NB4 (cell line): ENCODE data around the gene MARS2.

Experiments used
- CTCF ChIP-seq: IDR thresholded peaks from one replicate; pipeline ENCODE4 v1.5.1; 2012; ENCODE audit warnings: low read depth, low read length
- POLR2A ChIP-seq: IDR thresholded peaks from 2 replicates; pipeline ENCODE4 v1.6.1; 2011; ENCODE audit warnings: mild to moderate bottlenecking; ENCODE audit not compliant: insufficient read length; ENCODE audit errors: extremely low read depth

- TF ChIP-seq POLR2A (no peak), CTCF (no peak)
Measured at GRCh38 chr2:197700960-197701359, 4.2 kb upstream of the MARS2 start.
